ENCODE data around the gene CLIC3.

- TF ChIP-seq, protein P1, sequence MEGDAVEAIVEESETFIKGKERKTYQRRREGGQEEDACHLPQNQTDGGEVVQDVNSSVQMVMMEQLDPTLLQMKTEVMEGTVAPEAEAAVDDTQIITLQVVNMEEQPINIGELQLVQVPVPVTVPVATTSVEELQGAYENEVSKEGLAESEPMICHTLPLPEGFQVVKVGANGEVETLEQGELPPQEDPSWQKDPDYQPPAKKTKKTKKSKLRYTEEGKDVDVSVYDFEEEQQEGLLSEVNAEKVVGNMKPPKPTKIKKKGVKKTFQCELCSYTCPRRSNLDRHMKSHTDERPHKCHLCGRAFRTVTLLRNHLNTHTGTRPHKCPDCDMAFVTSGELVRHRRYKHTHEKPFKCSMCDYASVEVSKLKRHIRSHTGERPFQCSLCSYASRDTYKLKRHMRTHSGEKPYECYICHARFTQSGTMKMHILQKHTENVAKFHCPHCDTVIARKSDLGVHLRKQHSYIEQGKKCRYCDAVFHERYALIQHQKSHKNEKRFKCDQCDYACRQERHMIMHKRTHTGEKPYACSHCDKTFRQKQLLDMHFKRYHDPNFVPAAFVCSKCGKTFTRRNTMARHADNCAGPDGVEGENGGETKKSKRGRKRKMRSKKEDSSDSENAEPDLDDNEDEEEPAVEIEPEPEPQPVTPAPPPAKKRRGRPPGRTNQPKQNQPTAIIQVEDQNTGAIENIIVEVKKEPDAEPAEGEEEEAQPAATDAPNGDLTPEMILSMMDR (conservative IDR thresholded peaks at IDR 0.05; ENCODE audit: low read depth, low read length), result no peak
- no peak for TF ChIP-seq EZH2 (IDR thresholded peaks at IDR 0.05; ENCODE audit: low read length, unreplicated experiment)
- TF ChIP-seq EZH2phosphoT487 (IDR thresholded peaks at IDR 0.05; ENCODE audit: borderline replicate concordance, low read length), result no peak
Measured at GRCh38 chr9:136945333-136946227, 50.8 kb downstream of the CLIC3 start.

Measured in PC-3 (cell line).